Measurements from ENCODE around the gene PPP2R5A. TPM values are rescaled to one million over a fixed set of nuclear protein-coding genes. Genes with fewer than 3 reads are reported as not detected.

The PPP2R5A gene
- 100 to 1,000 TPM in 1 of 6 donors, 10 to 100 TPM in 5; 71.2 to 130 (median 88.5) TPM for total RNA-seq

DNA sequence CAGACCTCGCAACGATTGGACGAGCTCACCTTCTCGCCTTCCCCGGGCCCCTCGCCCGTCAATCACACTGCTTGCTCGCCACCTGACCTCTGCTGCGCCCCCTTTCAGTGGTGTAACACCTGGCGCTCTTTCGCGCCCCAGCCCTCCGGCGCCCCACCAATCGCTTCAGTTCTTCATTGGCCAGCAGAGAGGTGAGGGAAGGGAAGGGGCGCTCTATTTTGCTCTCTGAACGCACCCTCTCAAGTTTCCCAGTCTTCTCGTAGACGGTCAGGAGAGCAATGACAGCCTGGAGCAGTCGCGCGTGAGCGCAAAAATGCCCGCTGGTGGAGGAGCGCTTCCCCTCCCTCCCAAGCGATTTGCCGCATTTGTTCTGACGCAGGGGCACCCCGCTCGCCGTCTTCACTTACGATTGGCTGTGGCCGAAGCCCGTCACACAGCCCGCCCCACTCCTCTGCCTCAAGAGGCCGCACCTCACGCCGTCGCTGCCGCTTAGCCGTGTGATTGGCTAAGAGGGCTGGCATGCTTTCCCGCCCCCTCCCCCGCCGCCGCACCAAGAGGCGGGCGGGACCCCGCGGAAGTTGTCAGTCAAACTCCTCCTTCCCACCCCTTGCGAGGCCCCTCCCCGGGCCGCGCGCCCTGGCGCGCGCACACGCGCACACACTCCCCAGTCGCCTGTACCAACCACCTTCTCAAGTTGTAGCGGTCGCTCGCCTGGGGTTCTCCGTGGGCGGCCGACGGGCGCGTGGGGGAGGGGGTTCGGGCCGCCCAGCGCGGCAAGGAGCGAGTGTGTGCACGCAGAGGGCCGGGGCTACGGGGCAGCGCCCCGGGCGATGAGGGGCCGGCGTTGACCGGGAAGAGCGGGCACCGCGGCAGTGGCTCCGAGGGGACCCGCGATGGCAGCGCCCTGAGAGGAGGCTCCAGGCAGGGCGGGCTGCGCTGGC, at the start of gene PPP2R5A:
Gene PPP2R5A (plus strand): TSS at position 667 of the 941 bp plus-strand sequence. CDS start 701 bp downstream, outside the sequence.
- ATAC-seq (ENCODE audit: low FRiP score in 2 of 2): peak; percentile 98 to 99
- WGBS, 2 donors: 0% methylated on average over 43 of the region's 92 CpGs; no CpG with 5 or more reads in 1 of the 2 donors
- Histone ChIP-seq H3K27ac (peak within 1 kb of the TSS; percentile 98 to 100 (median 100)), H3K4me3 (peak within 1 kb of the TSS; percentile 69 to 88 (median 76)), H3K4me1 (peaks cover 21 to 29% (median 23%) of the 10 kb centered on the region in 4 donors), H3K36me3 (no peaks in the 10 kb centered on the region), H3K9me3 (no peaks in the 10 kb centered on the region), H3K27me3 (no peaks in the 10 kb centered on the region)
- DNase-seq: peak; percentile 99 to 100
- TF ChIP-seq, protein P1, sequence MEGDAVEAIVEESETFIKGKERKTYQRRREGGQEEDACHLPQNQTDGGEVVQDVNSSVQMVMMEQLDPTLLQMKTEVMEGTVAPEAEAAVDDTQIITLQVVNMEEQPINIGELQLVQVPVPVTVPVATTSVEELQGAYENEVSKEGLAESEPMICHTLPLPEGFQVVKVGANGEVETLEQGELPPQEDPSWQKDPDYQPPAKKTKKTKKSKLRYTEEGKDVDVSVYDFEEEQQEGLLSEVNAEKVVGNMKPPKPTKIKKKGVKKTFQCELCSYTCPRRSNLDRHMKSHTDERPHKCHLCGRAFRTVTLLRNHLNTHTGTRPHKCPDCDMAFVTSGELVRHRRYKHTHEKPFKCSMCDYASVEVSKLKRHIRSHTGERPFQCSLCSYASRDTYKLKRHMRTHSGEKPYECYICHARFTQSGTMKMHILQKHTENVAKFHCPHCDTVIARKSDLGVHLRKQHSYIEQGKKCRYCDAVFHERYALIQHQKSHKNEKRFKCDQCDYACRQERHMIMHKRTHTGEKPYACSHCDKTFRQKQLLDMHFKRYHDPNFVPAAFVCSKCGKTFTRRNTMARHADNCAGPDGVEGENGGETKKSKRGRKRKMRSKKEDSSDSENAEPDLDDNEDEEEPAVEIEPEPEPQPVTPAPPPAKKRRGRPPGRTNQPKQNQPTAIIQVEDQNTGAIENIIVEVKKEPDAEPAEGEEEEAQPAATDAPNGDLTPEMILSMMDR (IDR thresholded peaks at IDR 0.05): peak in 5 of 6 experiments; percentile 10 to 65 (median 50)
- TF ChIP-seq POLR2AphosphoS5 (IDR thresholded peaks at IDR 0.05) (peak; percentile 89 to 97), POLR2A (IDR thresholded peaks at IDR 0.05) (peak; percentile 77 to 97 (median 89)), EP300 (IDR thresholded peaks at IDR 0.05) (peak in 1 of 4 donors; percentile 37)

DNA sequence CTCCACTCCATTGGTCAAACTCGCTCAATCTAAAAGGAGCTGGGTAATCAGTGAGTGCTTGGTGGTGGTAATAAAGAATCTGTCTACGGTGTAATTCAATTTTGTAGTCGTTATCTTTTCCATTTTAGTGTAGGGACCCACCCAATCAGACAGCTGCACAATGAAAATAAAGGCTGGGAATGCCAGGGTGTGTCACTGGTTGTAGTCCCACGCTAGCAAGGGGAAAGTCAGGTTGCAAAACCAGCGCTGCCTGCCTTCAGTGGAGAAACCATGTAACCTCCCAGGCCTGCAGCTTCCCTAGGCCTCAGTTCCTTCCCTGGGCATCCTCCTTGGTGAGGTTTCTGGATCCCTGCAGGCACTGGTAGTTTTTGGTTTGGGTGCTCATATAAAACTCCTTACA, 49.4 kb upstream of the PPP2R5A start:
- H3K27ac ChIP-seq: peak overlapping the region in 1 of 4 donors; percentile 63
- H3K4me3 ChIP-seq: no peak overlapping the region
- ATAC-seq (ENCODE audit: low FRiP score in 2 of 2): no peak
- no peaks in the 10 kb centered on the region for H3K36me3 ChIP-seq
- DNase-seq: peak in 1 of 2 donors; percentile 52
- peaks cover 25 to 45% (median 29%) of the 10 kb centered on the region in 4 donors for H3K4me1 ChIP-seq
- H3K27me3 ChIP-seq: no peaks in the 10 kb centered on the region
- WGBS, 2 donors: 62 to 71% methylated on average over 5 of the region's 5 CpGs
- TF ChIP-seq, protein P1 (IDR thresholded peaks at IDR 0.05): no peak
- TF ChIP-seq EP300 (IDR thresholded peaks at IDR 0.05) (no peak), POLR2A (IDR thresholded peaks at IDR 0.05) (no peak)
- no peaks in the 10 kb centered on the region for H3K9me3 ChIP-seq

DNA sequence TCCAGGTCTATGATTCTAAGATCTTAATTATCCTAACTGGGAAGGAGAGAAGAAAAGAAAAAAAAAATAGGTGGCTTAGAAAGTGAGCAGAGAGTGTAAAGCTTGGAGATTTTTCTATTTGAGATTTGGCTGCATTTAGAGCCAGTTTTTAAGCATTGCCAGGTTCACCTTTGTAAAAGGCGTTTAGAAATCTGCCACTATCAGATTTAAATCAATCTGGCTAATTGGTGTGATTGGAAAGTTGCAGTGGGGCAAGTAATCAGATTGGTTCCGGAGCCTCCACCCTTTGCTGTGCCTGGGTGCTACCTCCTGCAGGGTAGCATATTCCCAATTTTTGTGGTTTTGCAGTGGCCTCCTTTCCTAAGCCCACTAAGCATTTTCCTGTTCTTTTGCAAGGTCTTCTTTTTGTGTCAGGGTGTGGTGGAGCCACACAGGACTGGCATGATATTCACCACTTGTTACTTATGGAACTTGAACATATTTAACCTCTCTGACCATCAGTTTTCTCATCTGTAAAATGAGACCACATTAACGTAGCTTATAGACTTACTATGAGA, 48.5 kb upstream of the PPP2R5A start:
- no peak overlapping the region for H3K27ac ChIP-seq
- no peak overlapping the region for H3K4me3 ChIP-seq
- 91 to 94% methylated on average over 3 of the region's 3 CpGs for WGBS, 2 donors
- no peaks in the 10 kb centered on the region for H3K36me3 ChIP-seq
- DNase-seq: no peak
- ATAC-seq (ENCODE audit: low FRiP score in 2 of 2): no peak
- H3K27me3 ChIP-seq: no peaks in the 10 kb centered on the region
- peaks cover 25 to 46% (median 29%) of the 10 kb centered on the region in 4 donors for H3K4me1 ChIP-seq
- no peaks in the 10 kb centered on the region for H3K9me3 ChIP-seq
- no peak for TF ChIP-seq EP300 (IDR thresholded peaks at IDR 0.05)
- TF ChIP-seq, protein P1 (IDR thresholded peaks at IDR 0.05): no peak
- TF ChIP-seq POLR2AphosphoS5 (IDR thresholded peaks at IDR 0.05): no peak
- TF ChIP-seq POLR2A (IDR thresholded peaks at IDR 0.05): no peak

DNA sequence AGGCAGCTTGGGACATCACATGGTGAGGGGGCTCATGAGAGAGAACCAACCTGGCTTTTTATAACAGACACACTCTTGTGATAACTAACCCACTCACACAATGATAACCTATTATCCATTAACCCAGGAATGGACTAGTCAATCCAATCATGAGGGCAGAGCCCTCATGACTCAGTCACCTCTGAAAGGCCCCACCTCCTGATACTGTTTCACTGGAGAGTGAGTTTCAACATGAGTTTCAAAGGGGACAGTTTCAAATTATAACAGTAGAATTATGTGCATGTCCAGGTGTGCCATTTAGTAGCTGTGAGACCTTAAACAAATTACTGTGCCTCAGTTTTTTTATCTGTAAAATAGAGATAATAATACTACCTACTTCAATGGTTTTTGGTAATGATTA, 47.6 kb upstream of the PPP2R5A start:
- no peak overlapping the region for H3K4me3 ChIP-seq
- ATAC-seq (ENCODE audit: low FRiP score in 2 of 2) (no peak), DNase-seq (no peak)

More for the DNA sequence above, 47.6 kb upstream of the PPP2R5A start:
- TF ChIP-seq POLR2AphosphoS5 (IDR thresholded peaks at IDR 0.05) (no peak), EP300 (IDR thresholded peaks at IDR 0.05) (no peak), POLR2A (IDR thresholded peaks at IDR 0.05) (no peak)
- TF ChIP-seq, protein P1 (IDR thresholded peaks at IDR 0.05): no peak
- H3K27ac ChIP-seq: no peak overlapping the region
- no peaks in the 10 kb centered on the region for H3K27me3 ChIP-seq
- peaks cover 26 to 54% (median 30%) of the 10 kb centered on the region in 4 donors for H3K4me1 ChIP-seq
- H3K9me3 ChIP-seq: no peaks in the 10 kb centered on the region
- no peaks in the 10 kb centered on the region for H3K36me3 ChIP-seq

Measured in upper lobe of left lung (tissue), 6 donors.